ENCODE data around the gene CCDC71L.

The CCDC71L gene

GRCh38 chr7:106658316-106659165, 2.4 kb downstream of the CCDC71L start:
- no peak for DNase-seq

GRCh38 chr7:106657085-106657991, 3.6 kb downstream of the CCDC71L start:
- DNase-seq = no peak

DNA sequence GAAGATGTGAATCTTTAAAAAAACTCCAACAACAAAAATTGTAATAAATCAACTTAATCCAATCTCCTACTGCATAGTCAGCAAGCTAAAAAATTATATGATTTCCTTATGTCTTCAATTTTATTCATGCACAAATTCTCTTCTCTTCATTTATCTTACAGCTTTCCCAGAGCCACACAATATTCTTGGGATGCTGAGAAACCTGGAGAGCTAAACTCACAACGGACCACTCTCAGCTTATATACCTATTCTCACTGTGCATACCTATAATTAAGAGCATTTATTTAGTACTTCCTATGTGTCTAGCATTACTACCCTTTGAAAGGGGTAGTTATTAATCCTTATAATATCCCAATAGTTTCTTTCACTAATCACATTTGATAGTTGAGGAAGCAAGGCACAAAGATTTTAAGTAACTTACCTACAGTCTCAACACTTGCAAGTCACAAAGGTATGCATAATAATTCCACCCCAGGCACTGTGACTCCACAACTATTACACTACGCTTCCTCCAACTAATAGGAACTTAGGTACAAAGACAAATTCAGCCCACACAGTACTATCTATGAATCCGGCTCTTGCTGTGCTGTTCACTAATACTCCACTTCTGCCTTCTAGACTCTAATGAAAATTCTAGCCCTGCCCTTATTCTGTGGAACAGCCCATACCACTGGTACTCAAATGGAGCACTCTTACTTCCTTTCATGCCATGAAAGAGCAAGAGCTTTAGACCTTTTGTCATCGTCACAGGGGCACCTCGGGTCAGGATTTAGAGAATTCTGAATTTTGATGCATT, 5.1 kb downstream of the CCDC71L start:
- DNase-seq = no peak

DNA sequence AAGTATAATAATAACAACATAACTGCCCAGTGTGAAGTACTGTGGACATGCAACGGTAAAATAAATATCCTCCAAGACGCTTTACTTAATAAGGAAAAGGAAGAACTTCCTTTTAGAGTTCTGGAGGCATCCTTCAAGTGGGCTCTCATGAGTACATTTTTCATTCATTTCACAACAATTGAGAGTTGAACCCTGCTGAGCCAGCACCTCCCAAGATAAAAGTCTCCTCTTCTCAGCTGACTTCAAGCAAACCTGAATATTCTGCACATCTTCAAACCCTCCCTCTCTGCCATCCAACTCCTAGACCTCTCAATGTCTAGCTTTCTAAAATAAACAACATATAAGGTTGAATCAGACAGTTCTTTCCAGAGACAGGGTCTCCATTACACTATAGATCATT, 7.5 kb downstream of the CCDC71L start:
- DNase-seq = no peak

DNA sequence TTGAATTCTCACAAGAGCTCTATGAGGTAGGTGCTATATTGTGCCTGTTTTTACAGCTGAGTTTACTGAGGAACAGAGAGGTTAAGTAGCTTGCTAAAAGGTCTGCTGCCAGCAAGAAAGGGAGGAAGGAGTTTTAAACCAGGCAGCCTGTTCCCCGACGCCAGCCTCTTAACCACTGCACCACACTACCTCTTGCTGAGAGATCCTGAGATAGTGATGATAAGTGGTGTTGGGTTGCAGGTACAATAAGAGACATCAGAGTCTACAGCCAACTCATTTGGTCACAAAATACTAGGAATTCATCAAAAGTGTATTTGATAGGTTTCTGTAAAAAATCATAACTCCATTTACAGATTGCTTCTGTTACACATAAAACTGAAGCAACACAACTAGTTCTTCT, 8.0 kb downstream of the CCDC71L start:
- DNase-seq = no peak

- no peak for DNase-seq
These were observed 8.9 kb downstream of the CCDC71L start for GRCh38 chr7:106652092-106652491.

- DNase-seq = no peak
These were observed 14.7 kb downstream of the CCDC71L start for GRCh38 chr7:106646256-106646655.

- no peak for DNase-seq
These were observed 16.0 kb downstream of the CCDC71L start for GRCh38 chr7:106644999-106645398.

GRCh38 chr7:106643216-106644000, 17.6 kb downstream of the CCDC71L start:
- no peak for DNase-seq

GRCh38 chr7:106641416-106641815, 19.5 kb downstream of the CCDC71L start:
- no peak for DNase-seq

DNA sequence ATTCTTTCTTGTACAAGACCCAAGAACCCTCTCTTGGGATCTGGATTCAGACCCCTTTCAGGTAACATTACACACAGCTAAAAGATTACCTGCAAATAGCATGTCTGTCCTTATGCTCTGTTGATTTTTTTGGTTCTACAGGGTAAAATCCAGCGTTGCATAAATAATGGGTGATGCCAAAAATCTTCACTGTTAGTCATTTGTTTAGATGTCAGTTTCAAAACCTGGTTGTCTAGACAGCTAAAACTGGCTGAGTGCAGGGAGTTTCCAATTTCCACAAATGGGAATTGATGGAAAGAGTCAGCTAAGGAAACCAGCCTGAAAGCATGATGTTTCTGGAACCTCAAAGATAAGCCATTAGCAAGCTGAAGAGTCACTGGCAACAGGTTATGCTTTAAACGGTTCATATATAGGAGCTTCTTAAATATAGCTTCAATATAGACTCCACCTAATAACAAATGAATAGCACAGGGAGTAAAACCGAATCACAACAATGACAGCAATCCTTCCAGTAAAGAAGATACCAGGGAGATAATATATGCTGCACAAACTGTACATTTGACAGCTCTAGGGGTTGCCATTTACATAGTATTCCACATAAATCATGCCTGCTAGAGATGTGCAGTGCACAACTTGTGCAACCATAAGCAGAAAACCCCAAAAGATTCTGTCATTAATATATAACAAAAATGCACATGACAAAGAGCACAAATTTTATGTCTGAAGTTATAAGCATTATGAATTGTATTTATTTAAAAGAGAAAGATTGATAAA, 20.4 kb downstream of the CCDC71L start:
- DNase-seq = no peak

GRCh38 chr7:106639476-106640334, 21.3 kb downstream of the CCDC71L start:
- no peak for DNase-seq

DNA sequence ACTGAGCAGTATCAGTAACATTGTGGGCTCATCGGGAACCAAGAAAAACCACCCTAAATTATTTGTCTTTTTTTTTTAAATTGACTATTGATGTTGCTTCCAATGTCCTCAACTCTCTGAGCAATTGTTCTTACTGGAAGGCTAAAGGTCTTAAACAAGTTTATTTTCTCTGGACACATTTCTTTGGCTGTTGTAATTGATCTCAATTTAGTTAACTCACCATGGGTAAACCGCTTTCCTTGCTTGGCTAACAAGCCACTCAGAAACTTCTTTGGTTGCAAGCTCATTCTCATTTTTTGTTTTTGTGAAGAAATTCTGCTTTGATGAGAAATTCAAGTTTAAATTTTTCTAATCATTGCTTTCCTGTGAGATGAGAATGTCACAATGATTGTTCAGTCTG, 25.5 kb downstream of the CCDC71L start:
- no peak for DNase-seq

GRCh38 chr7:106634958-106635357, 26.0 kb downstream of the CCDC71L start:
- no peak for DNase-seq

DNA sequence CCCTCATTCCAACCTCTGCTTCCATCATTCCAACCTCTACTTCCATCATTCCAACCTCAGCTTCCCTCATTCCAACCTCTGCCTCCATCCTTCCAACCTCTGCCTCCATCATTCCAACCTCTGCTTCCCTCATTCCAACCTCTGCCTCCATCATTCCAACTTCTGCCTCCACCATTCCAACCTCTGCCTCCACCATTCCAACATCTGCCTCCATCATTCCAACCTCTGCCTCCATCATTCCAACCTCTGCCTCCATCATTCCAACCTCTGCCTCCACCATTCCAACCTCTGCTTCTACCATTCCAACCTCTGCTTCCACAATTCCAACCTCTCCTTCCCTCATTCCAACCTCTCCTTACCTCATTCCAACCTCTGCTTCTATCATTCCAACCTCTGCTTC, 30.3 kb downstream of the CCDC71L start:
- no peak for DNase-seq

- no peak for DNase-seq
These were observed 31.4 kb downstream of the CCDC71L start for GRCh38 chr7:106629516-106629915.

GRCh38 chr7:106626376-106627164, 34.4 kb downstream of the CCDC71L start:
- no peak for DNase-seq

DNA sequence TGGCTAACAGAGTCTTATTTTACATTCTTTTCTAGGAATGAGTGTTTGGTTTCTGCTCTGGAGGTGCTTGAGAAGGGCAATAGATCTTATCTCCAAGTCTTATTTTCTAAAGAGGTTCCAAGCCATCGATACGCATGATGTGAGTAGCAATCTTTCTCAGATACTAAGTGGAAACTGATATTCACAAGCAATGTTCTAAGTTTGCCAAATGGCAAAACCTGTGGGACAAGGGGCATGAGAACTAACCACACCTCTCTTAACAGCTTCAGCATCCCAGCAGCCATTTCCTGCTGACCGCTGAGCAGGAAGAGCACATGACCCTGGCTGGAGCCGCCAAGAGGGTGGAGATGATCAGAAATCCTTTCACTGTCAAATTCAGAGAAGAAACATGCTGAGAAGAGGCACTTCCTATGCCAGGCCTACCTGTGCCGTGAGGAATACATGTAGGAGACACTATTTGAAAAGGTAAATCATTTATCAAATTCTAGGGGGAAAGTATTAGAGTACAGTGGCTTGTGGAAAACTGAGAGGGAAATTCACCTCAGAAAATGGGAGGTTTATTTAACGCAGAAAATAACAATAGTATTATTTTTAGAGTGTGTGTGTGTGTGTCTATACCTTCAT, 35.2 kb downstream of the CCDC71L start:
- no peak for DNase-seq

GRCh38 chr7:106623853-106624252, 37.1 kb downstream of the CCDC71L start:
- DNase-seq = no peak

All from activated CD4-positive, alpha-beta T cell treated with anti-CD3 and anti-CD28 coated beads for 1 hour (primary cell).